Gastroesophageal sphincter (tissue), 3 donors: ENCODE data around the gene RANBP3L.

ENCODE experiments used
- CTCF ChIP-seq, 4 experiments: fragments of 200-600 bp in 2 of 4; fragments of 450-650 bp in 2 of 4; sonication (generic) in 1 of 4; IDR thresholded peaks; one replicate each; pipeline ENCODE4 v1.5.1; 2017 to 2019; ENCODE audit warnings: antibody characterized with exemption in 4 of 4, mild to moderate bottlenecking in 2 of 4, moderate library complexity in 2 of 4
- EP300 ChIP-seq: sonication (generic); formaldehyde crosslinking; IDR thresholded peaks from one replicate; pipeline ENCODE4 v1.6.1; 2017; ENCODE audit warnings: antibody characterized with exemption, mild to moderate bottlenecking
- POLR2A ChIP-seq, 2 donors: fragments of 450-650 bp; IDR thresholded peaks; one replicate each; pipeline ENCODE4 v1.6.1; 2017; ENCODE audit warnings: antibody characterized with exemption in 2 of 2, mild to moderate bottlenecking in 2 of 2, moderate library complexity in 1 of 2
- POLR2AphosphoS5 ChIP-seq: sonication (generic); formaldehyde crosslinking; IDR thresholded peaks from one replicate; pipeline ENCODE4 v1.6.1; 2017; ENCODE audit warnings: antibody characterized with exemption

GRCh38 chr5:36202521-36202961 lies 99.2 kb downstream of the RANBP3L start:
- TF ChIP-seq POLR2A (IDR thresholded peaks at IDR 0.05), result no peak
- no peak for TF ChIP-seq CTCF (IDR thresholded peaks at IDR 0.05)
- TF ChIP-seq POLR2AphosphoS5, result no peak
- TF ChIP-seq EP300, result no peak
